Regular cardiac myocyte (primary cell): ENCODE measurements around the gene PVALEF. TPM values are rescaled to one million over a fixed set of nuclear protein-coding genes. Genes with fewer than 3 reads are reported as not detected.

ENCODE experiments used
- total RNA-seq: library from RNA; depleted of rRNA; stranded (reverse); fragments of >200 nt; gene quantifications from 2 replicates; pipeline ENCODE4 v1.2.3, GENCODE V29; 2014

Gene PVALEF
- not detected in 2 replicates for total RNA-seq

DNA sequence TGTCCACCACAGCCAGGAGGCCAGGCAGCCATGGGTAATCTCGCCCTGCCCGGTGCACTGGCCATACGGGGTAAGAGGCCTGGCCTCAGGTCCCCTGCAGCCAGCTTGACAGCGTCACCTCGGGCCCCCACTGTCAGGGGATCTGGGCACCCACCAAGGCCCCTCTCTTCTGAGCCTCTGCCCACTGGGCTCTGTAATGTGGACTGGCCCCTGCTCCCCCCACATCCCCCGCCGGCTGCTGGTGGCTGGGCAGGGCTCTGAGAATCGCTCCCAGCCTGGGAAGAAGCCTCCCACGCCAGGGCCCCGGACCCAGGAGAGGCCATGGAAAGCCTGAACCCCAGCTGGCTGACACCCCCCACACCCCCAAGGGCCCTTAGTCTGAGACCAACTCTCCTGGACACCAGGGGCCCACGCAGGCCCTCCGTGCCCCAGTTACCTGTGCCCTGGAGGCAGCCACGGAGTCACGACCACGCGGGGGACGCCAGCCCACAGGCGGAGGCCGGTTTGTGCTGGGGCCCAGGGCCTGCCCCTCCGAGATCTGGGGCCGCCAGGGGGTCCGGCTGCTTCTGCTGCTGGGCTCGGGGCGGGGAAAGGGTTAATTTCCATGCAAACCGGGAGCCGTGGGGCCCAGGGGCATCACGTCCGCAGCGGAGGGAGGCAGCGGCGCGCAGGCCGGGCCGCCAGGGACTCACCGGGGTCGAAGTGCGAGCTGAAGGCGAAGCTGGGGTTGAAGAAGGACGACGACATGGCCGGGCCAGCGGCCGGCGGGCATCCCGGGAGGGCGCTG, at the start of gene PVALEF:
TSS of gene PVALEF (plus strand) at position 262 of the 787 bp plus-strand sequence. CDS start 15,720 bp downstream, outside the sequence.

GRCh38 chr17:81166033-81166492, 756 bp downstream of the PVALEF start, which contains the start of gene AATK:
Gene AATK, minus strand, starts transcription at chr17:81166221. Its CDS starts 229 bp downstream, at chr17:81165992.

DNA sequence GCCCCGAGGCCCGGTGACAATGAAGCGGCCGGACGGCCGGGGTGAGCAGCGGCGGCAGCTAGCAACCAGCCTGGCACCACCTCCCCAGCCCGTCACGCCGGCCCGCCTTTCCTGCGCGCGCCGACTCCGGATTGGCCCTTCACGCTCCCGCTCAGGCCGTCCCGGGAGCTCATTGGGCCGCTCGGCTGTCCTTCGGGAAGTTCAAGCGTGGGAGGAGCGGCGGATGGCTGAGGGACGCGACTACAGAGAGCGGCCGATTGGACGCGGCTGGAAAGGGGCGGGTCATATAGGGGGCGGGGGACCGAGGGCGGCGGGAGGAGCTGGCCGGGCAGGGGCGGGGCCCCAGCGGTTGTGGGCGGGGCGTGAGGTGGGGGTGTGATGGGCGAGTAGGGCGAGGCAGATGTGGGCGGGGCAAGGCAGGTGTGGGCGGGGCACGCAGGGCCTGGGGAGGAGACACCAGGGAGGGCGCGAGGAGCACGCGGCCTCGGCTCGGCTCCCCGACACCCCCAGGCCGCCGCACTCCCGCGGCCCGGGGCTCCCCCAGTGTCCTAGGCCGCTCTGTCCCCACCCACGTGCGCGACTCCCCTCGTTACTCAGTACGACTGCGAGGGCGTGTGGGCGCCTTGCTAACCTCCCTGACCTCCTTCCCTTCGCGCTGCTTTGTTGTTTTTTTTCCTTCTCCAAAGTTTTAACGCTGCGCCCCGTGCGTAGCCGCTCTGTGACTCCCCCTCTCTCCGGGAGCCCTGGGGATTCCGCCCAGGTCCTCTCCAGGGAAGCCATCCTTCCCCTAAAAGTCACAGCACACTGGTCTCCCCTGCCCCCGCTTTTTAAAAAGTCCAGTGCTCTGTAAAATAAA, 57.8 kb downstream of the PVALEF start, which contains the start of gene CEP131:
TSS of gene CEP131 (minus strand) at position 60 of the 856 bp plus-strand sequence. CDS start 2,909 bp downstream, outside the sequence.

Other genes starting within 250 kb of the PVALEF start
- gene CHMP6, start 173.7 kb upstream of the PVALEF start, total RNA-seq, result 7.3 and 15.9 TPM in 2 replicates
- gene BAIAP2, start 130.4 kb upstream of the PVALEF start, total RNA-seq, result 6.8 and 12.8 TPM in 2 replicates
- gene AATK, start 714 bp downstream of the PVALEF start, total RNA-seq, result 0.19 and 0.56 TPM in 2 replicates
- 11.6 and 17.8 TPM in 2 replicates for gene CEP131, start 57.5 kb downstream of the PVALEF start, total RNA-seq
- gene TEPSIN, start 73.5 kb downstream of the PVALEF start, total RNA-seq, result 8.8 and 12.4 TPM in 2 replicates
- gene NDUFAF8, start 73.8 kb downstream of the PVALEF start, total RNA-seq, result 36.9 and 39.7 TPM in 2 replicates
- 76.1 and 127 TPM in 2 replicates for gene SLC38A10, start 129.8 kb downstream of the PVALEF start, total RNA-seq
- gene BAHCC1, start 229.9 kb downstream of the PVALEF start, total RNA-seq, result 3.5 and 4.2 TPM in 2 replicates